Lower leg skin (tissue), 4 donors: ENCODE data around the gene NFATC4. TPM values are rescaled to one million over a fixed set of nuclear protein-coding genes. Genes with fewer than 3 reads are reported as not detected.

ENCODE experiments used
- DNase-seq, 2 donors: peaks; one replicate each; pipeline ENCODE4 v3.0.0-alpha.2; 2019; ENCODE audit warnings: low spot score in 2 of 2
- H3K4me3 ChIP-seq: fragments of 200-600 bp; sonication (generic); 2 replicates; pipeline ENCODE4 v1.5.1; 2017; ENCODE audit warnings: mild to moderate bottlenecking, low read depth; ENCODE audit not compliant: poor library complexity, severe bottlenecking
- CTCF ChIP-seq, 3 donors: fragments of 450-650 bp; IDR thresholded peaks; one replicate each; pipeline ENCODE4 v1.5.1; 2016; ENCODE audit warnings: antibody characterized with exemption in 3 of 3, mild to moderate bottlenecking in 3 of 3, moderate library complexity in 2 of 3
- POLR2A ChIP-seq, 2 donors: fragments of 450-650 bp; IDR thresholded peaks; one replicate each; pipeline ENCODE4 v1.6.1; 2016 to 2017; ENCODE audit warnings: antibody characterized with exemption in 2 of 2, mild to moderate bottlenecking in 1 of 2, moderate library complexity in 1 of 2
- WGBS, 2 donors: methylation state at CpG; one replicate each; pipeline ENCODE4 v1.1.5; 2018; 5-methylcytosine and 5-hydroxymethylcytosine counted together
- intact Hi-C: fragments of 100-400 bp; cut with DNase I; formaldehyde crosslinking; loops from one replicate; pipeline ENCODE4 v1.15.0; 2023; ENCODE audit warnings: low total_unique reads
- total RNA-seq, 4 donors: library from RNA; depleted of rRNA; stranded (reverse); fragments of >200 nt; gene quantifications; one replicate each; pipeline ENCODE4 v1.1.0, GENCODE V29; 2016

Gene NFATC4
- total RNA-seq, 4 donors from 2014 or later, result 8.3 to 26.1 (median 14.0) TPM

GRCh38 chr14:24422261-24422660, 54.3 kb downstream of the NFATC4 start:
- intact Hi-C loops, result no loop called here
- 74 to 82% methylated on average over 4 of the region's 4 CpGs for WGBS, 2 donors
- H3K4me3 ChIP-seq, result no peak overlapping the region
- no peak for TF ChIP-seq CTCF (IDR thresholded peaks at IDR 0.05)
- no peak for TF ChIP-seq POLR2A (IDR thresholded peaks at IDR 0.05)
- peak in 1 of 2 donors; percentile 31 for DNase-seq

- TF ChIP-seq CTCF (IDR thresholded peaks at IDR 0.05) (no peak), POLR2A (IDR thresholded peaks at IDR 0.05) (no peak)
- H3K4me3 ChIP-seq, result no peak overlapping the region
- WGBS, 2 donors, result 85 to 86% methylated on average over 12 of the region's 12 CpGs
- DNase-seq, result no peak
- intact Hi-C loops, result no loop called here
Measured at GRCh38 chr14:24422694-24423601, 55.0 kb downstream of the NFATC4 start.

GRCh38 chr14:24425704-24426103, 57.7 kb downstream of the NFATC4 start:
- DNase-seq, result peak in 1 of 2 donors; percentile 54

GRCh38 chr14:24426150-24426911, 58.3 kb downstream of the NFATC4 start:
- intact Hi-C loops, result loop anchor here (5.0 kb wide), 1 partner anchor 59 kb away; the partner anchor contains the start of gene NFATC4

More at GRCh38 chr14:24425704-24426103, 57.7 kb downstream of the NFATC4 start:
- TF ChIP-seq POLR2A (IDR thresholded peaks at IDR 0.05), result no peak
- no peak for TF ChIP-seq CTCF (IDR thresholded peaks at IDR 0.05)
- intact Hi-C loops, result loop anchor here (5.0 kb wide), 1 partner anchor 58 kb away; the partner anchor contains the start of gene NFATC4
- 17 to 34% methylated on average over 3 of the region's 3 CpGs for WGBS, 2 donors
- no peak overlapping the region for H3K4me3 ChIP-seq

More at GRCh38 chr14:24426150-24426911, 58.3 kb downstream of the NFATC4 start:
- DNase-seq, result peak in 1 of 2 donors; percentile 8
- no peak for TF ChIP-seq POLR2A (IDR thresholded peaks at IDR 0.05)
- no peak for TF ChIP-seq CTCF (IDR thresholded peaks at IDR 0.05)
- WGBS, 2 donors, result 89 to 91% methylated on average over 2 of the region's 2 CpGs
- no peak overlapping the region for H3K4me3 ChIP-seq
